CD4-positive, alpha-beta T cell (primary cell): Measurements from ENCODE around the gene NELFA. TPM values are rescaled to one million over a fixed set of nuclear protein-coding genes. Genes with fewer than 3 reads are reported as not detected.

Experiments
- ATAC-seq: fragments of 200-7000 bp; cut with Tn5 transposase; one replicate; pipeline ENCODE4 v1.10.0; 2022; ENCODE audit warnings: mild to moderate bottlenecking; ENCODE audit not compliant: poor library complexity
- CTCF ChIA-PET: fragments of 350-600 bp; sonication (Branson Sonifier 250); formaldehyde crosslinking; loops from one replicate; lab custom pipeline; 2021; ENCODE audit warnings: antibody characterized with exemption, inconsistent platforms; lab: Charles Lee
- POLR2A ChIA-PET: fragments of 350-600 bp; sonication (Branson Sonifier 250); formaldehyde crosslinking; loops from one replicate; lab custom pipeline; 2021; ENCODE audit warnings: antibody characterized with exemption, inconsistent platforms; lab: Charles Lee
- DNase-seq, 14 experiments: peaks; one replicate each; pipeline ENCODE4 v3.0.0-alpha.2; 2013 to 2020; ENCODE audit warnings: mixed read lengths in 2 of 14
- H3K27ac ChIP-seq, 2 donors: one replicate each; pipeline versions ENCODE4 v1.5.1 to v1.7.0; 2013; ENCODE audit warnings: low read length in 2 of 2, low read depth in 1 of 2, mild to moderate bottlenecking in 1 of 2
- H3K27me3 ChIP-seq, 2 experiments: 1 replicate in 1 of 2; 2 replicates in 1 of 2; pipeline versions ENCODE4 v1.6.1 to v1.7.0; 2013; ENCODE audit warnings: low read length in 2 of 2, control low read depth in 1 of 2, mild to moderate bottlenecking in 1 of 2, moderate library complexity in 1 of 2; ENCODE audit not compliant: insufficient read depth in 2 of 2, control insufficient read depth in 1 of 2
- H3K36me3 ChIP-seq: one replicate; pipeline ENCODE4 v1.6.1; 2013; ENCODE audit warnings: low read length, control low read depth; ENCODE audit not compliant: insufficient read depth
- H3K4me1 ChIP-seq: one replicate; pipeline ENCODE4 v1.6.1; 2013; ENCODE audit warnings: low read length, control low read depth; ENCODE audit not compliant: insufficient read depth
- H3K4me3 ChIP-seq: one replicate; pipeline ENCODE4 v1.5.1; 2013; ENCODE audit warnings: mild to moderate bottlenecking, low read length, moderate library complexity
- H3K9me3 ChIP-seq, 2 experiments: 1 replicate in 1 of 2; 2 replicates in 1 of 2; pipeline versions ENCODE4 v1.6.1 to v1.7.0; 2013; ENCODE audit warnings: low read length in 2 of 2, mild to moderate bottlenecking in 2 of 2, control low read depth in 1 of 2, moderate library complexity in 1 of 2; ENCODE audit not compliant: control insufficient read depth in 1 of 2, insufficient read depth in 1 of 2
- H3K27ac Mint-ChIP-seq: one replicate; pipeline ENCODE4 v1.8.0; 2020; ENCODE audit warnings: mixed read lengths
- H3K27me3 Mint-ChIP-seq: one replicate; pipeline ENCODE4 v1.8.0; 2021; ENCODE audit warnings: mixed read lengths
- H3K36me3 Mint-ChIP-seq: one replicate; pipeline ENCODE4 v1.8.0; 2021; ENCODE audit warnings: low read depth, mixed read lengths
- H3K4me1 Mint-ChIP-seq: one replicate; pipeline ENCODE4 v1.8.0; 2021; ENCODE audit warnings: low read depth, mixed read lengths
- H3K4me3 Mint-ChIP-seq: one replicate; pipeline ENCODE4 v1.8.0; 2020; ENCODE audit warnings: mild to moderate bottlenecking, mixed read lengths
- H3K9me3 Mint-ChIP-seq: one replicate; pipeline ENCODE4 v1.8.0; 2020; ENCODE audit warnings: mixed read lengths
- intact Hi-C, 2 experiments: fragments of 100-400 bp; cut with DNase I in 1 of 2; cut with micrococcal nuclease in 1 of 2; formaldehyde crosslinking; loops; one replicate each; pipeline versions ENCODE4 v1.15.1 to v1.9.0; 2023 to 2025; cut with DNase I, micrococcal nuclease
- total RNA-seq, 174 experiments: library from RNA in 2 of 174; stranded (reverse) in 2 of 174; gene quantifications; one replicate each; pipeline ENCODE4 v1.2.3 and lab custom pipeline; 2021 to 2026
- TF ChIP-seq, protein P1 (sequence below): fragments of 200-600 bp; IDR thresholded peaks from one replicate; pipeline ENCODE4 v1.8.0; 2022; ENCODE audit warnings: antibody characterized with exemption, mild to moderate bottlenecking

Gene NELFA
- total RNA-seq, 2 experiments from 2014 or later, result 39.9 to 40.1 TPM

DNA sequence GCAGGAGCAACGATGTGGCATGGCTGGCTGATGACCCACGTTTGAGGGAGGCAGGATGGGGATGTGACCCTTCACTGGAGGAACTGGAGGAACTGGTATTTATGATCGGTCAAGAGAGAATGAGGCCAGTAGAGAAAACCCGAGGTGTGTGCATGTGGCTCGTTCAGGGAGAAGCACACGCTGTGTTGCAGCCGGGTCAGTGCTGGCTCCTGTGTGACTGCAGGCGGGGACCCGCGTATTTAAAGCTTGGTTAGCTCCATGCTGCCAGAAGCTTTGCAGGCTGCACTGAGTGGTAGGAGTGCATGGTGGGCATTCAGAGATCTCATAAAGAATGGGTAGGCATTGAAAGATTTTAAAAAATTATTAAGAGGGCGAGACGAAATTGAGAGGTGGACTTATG is 52.1 kb downstream of the NELFA start:
- DNase-seq (no peak), ATAC-seq (no peak)
- Mint-ChIP-seq H3K27me3 (no peaks in the 10 kb centered on the region), H3K27ac (no peak overlapping the region), H3K4me1 (no peaks in the 10 kb centered on the region), H3K36me3 (peaks cover 53% of the 10 kb centered on the region), H3K4me3 (no peak overlapping the region), H3K9me3 (no peaks in the 10 kb centered on the region)
- H3K9me3 ChIP-seq, result no peaks in the 10 kb centered on the region
- no peaks in the 10 kb centered on the region for H3K27me3 ChIP-seq
- CTCF ChIA-PET, result no interaction called here
- TF ChIP-seq, protein P1, sequence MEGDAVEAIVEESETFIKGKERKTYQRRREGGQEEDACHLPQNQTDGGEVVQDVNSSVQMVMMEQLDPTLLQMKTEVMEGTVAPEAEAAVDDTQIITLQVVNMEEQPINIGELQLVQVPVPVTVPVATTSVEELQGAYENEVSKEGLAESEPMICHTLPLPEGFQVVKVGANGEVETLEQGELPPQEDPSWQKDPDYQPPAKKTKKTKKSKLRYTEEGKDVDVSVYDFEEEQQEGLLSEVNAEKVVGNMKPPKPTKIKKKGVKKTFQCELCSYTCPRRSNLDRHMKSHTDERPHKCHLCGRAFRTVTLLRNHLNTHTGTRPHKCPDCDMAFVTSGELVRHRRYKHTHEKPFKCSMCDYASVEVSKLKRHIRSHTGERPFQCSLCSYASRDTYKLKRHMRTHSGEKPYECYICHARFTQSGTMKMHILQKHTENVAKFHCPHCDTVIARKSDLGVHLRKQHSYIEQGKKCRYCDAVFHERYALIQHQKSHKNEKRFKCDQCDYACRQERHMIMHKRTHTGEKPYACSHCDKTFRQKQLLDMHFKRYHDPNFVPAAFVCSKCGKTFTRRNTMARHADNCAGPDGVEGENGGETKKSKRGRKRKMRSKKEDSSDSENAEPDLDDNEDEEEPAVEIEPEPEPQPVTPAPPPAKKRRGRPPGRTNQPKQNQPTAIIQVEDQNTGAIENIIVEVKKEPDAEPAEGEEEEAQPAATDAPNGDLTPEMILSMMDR, result no peak
- POLR2A ChIA-PET, result no interaction called here
- H3K4me3 ChIP-seq, result no peak overlapping the region
- H3K4me1 ChIP-seq, result no peaks in the 10 kb centered on the region
- H3K36me3 ChIP-seq, result peaks cover 74% of the 10 kb centered on the region
- intact Hi-C loops, result no loop called here
- no peak overlapping the region for H3K27ac ChIP-seq

DNA sequence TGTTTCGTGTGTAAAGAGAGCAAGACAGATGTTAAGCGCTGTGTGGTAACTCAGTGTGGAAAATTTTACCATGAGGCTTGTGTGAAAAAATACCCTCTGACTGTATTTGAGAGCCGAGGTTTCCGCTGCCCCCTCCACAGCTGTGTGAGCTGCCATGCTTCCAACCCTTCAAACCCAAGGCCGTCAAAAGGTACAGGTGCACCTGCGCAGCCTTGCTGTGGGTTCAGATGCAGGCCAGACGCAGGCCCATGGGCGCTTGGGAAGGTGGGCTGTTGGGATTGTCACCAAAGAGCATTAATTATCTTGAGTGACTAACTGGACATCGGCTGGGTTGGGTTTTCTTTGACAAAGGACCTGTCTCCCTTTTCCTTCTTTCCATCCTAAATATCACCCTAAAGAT is 55.4 kb downstream of the NELFA start:
- no peaks in the 10 kb centered on the region for H3K27me3 ChIP-seq
- TF ChIP-seq, protein P1, result no peak
- Mint-ChIP-seq H3K36me3 (peaks cover 39% of the 10 kb centered on the region), H3K27ac (no peak overlapping the region), H3K4me3 (no peak overlapping the region), H3K4me1 (no peaks in the 10 kb centered on the region), H3K27me3 (no peaks in the 10 kb centered on the region), H3K9me3 (no peaks in the 10 kb centered on the region)
- H3K4me3 ChIP-seq, result no peak overlapping the region
- no peak for ATAC-seq
- CTCF ChIA-PET, result no interaction called here
- intact Hi-C loops, result no loop called here
- no peak for DNase-seq
- H3K27ac ChIP-seq, result no peak overlapping the region
- POLR2A ChIA-PET, result no interaction called here
- H3K36me3 ChIP-seq, result peaks cover 56% of the 10 kb centered on the region
- no peaks in the 10 kb centered on the region for H3K4me1 ChIP-seq
- H3K9me3 ChIP-seq, result no peaks in the 10 kb centered on the region

DNA sequence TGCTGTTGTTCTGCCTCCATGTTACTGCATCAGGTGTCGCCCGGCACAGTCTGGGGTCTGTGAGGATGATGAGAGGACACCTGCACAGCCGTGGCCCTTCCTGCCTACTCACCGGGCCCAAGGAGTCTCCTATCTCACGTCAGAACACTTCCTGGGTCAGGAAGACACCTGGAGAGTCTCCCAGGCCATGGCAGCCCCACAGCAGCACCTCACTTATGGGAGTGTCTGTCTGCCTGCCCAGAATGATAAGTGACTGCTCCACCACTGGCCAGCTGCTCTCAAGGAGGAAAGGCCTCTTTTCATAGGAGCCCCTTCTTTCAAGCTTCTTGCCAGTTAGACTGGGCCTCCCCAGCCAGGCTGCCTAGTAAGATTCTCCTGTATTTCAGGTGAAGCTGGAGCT is 56.1 kb downstream of the NELFA start:
- peaks cover 34% of the 10 kb centered on the region for H3K36me3 Mint-ChIP-seq
- TF ChIP-seq, protein P1, result no peak

More for the DNA sequence above, 56.1 kb downstream of the NELFA start:
- H3K27me3 Mint-ChIP-seq, result no peaks in the 10 kb centered on the region
- H3K4me3 Mint-ChIP-seq, result no peak overlapping the region
- no peaks in the 10 kb centered on the region for H3K4me1 Mint-ChIP-seq
- no peak for ATAC-seq
- H3K9me3 Mint-ChIP-seq, result no peaks in the 10 kb centered on the region
- POLR2A ChIA-PET, result no interaction called here
- intact Hi-C loops, result no loop called here
- no peaks in the 10 kb centered on the region for H3K27me3 ChIP-seq
- DNase-seq, result no peak
- H3K9me3 ChIP-seq, result no peaks in the 10 kb centered on the region
- no peaks in the 10 kb centered on the region for H3K4me1 ChIP-seq
- peaks cover 49% of the 10 kb centered on the region for H3K36me3 ChIP-seq
- CTCF ChIA-PET, result no interaction called here
- H3K27ac Mint-ChIP-seq, result no peak overlapping the region
- H3K27ac ChIP-seq, result no peak overlapping the region
- H3K4me3 ChIP-seq, result no peak overlapping the region
